RWPE1 (cell line): ENCODE results near the gene MPHOSPH6.
A peak's percentile ranks its signal among the peaks of the same experiment; 100 is the strongest.
"Not testable (repeated sequence)": the region's sequence is repeated elsewhere in the genome, so short reads cannot be mapped to it uniquely, and the experiment has no call there.

ENCODE experiments used
- CTCF ChIA-PET: fragments of 350-600 bp; sonication (Branson Sonifier 250); formaldehyde crosslinking; extraction: SDS; loops from one replicate; lab custom pipeline; 2021; lab: Yijun Ruan, JAX
- POLR2A ChIA-PET: fragments of 400-600 bp; formaldehyde crosslinking; extraction: SDS; loops from one replicate; lab custom pipeline; 2020; ENCODE audit warnings: antibody characterized with exemption; ENCODE audit not compliant: low non-redundant PET; lab: Yijun Ruan, JAX
- DNase-seq: peaks from one replicate; pipeline ENCODE4 v3.0.0; 2012; ENCODE audit warnings: low spot score
- H3K27ac ChIP-seq: fragments of 450-650 bp; 2 replicates; pipeline ENCODE4 v1.5.1; 2017
- TF ChIP-seq, protein P1 (sequence below): fragments of 450-650 bp; conservative IDR thresholded peaks from 2 replicates; pipeline ENCODE4 v1.5.1; 2017; ENCODE audit warnings: low read depth, mild to moderate bottlenecking

The MPHOSPH6 gene

DNA sequence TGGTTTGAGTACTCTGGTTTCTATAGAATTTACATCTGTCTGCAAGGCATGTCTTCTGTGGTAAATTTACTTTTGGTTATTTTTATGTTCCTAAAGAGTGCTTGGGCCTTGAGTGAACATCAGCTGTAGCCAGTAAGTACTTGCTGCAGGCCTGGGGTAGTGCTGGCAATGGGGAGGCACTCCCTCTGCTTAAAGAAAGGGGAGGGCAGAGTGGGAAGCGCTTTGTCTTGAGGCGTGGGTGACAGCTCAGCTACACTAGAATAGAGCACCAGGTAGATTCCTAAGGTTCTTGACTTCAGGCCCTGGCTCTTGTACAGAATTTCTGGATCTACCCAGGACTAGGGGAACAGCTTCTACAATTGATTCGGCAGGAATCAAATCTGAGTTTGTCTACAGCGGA is 50.6 kb downstream of the MPHOSPH6 start:
- ChIA-PET CTCF (interaction anchor here (0.6 kb wide), 1 partner anchor 12 kb away, joined by 3 read pairs; no protein-coding TSS in a partner anchor), POLR2A (no interaction called here)
- DNase-seq: no peak
- no peak overlapping the region for H3K27ac ChIP-seq
- TF ChIP-seq, protein P1, sequence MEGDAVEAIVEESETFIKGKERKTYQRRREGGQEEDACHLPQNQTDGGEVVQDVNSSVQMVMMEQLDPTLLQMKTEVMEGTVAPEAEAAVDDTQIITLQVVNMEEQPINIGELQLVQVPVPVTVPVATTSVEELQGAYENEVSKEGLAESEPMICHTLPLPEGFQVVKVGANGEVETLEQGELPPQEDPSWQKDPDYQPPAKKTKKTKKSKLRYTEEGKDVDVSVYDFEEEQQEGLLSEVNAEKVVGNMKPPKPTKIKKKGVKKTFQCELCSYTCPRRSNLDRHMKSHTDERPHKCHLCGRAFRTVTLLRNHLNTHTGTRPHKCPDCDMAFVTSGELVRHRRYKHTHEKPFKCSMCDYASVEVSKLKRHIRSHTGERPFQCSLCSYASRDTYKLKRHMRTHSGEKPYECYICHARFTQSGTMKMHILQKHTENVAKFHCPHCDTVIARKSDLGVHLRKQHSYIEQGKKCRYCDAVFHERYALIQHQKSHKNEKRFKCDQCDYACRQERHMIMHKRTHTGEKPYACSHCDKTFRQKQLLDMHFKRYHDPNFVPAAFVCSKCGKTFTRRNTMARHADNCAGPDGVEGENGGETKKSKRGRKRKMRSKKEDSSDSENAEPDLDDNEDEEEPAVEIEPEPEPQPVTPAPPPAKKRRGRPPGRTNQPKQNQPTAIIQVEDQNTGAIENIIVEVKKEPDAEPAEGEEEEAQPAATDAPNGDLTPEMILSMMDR: no peak

DNA sequence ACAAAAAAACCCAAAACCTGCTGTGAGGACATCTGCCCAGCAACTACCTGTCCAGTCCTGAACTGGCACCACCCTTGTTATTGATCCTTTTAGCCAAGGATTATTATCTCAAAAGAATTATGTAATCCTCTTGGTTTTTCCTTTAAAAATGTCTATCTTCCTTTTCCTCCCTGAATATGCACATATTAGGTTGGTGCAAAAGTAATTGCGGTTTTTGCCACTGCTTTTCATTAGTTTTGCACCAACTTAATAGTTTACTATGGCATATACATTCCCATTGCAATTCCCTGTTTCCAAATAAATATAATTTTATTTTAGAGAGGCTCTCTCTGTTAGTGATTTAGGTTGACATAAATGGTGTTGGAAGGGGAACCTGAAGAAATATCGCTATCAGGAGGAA is 51.3 kb downstream of the MPHOSPH6 start:
- no peak for DNase-seq
- CTCF ChIA-PET: interaction anchor here (0.6 kb wide), 1 partner anchor 12 kb away, joined by 3 read pairs; no protein-coding TSS in a partner anchor

DNA sequence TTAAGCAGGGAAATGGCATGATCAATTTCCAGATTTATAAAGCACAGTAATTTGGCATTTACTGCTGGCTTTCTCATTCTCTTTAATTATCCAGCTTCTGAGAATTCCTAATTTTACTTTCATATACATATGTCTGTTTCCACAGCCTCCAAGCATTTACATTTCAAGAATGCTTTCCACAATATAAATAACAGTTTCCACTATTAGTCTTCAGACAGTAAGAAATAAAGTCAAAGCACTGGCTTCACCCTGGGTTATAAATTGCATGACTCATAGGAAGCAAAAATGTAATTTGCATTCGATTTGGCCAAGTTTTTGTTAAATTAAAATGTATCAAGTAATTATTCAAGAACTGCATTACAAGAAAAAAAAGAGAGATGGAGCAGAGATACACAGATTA is 53.5 kb downstream of the MPHOSPH6 start:
- no peak for DNase-seq
- H3K27ac ChIP-seq: no peak overlapping the region
- TF ChIP-seq, protein P1: no peak
- CTCF ChIA-PET: no interaction called here
- POLR2A ChIA-PET: no interaction called here

More for the DNA sequence above, 51.3 kb downstream of the MPHOSPH6 start:
- TF ChIP-seq, protein P1: no peak
- POLR2A ChIA-PET: no interaction called here
- no peak overlapping the region for H3K27ac ChIP-seq

DNA sequence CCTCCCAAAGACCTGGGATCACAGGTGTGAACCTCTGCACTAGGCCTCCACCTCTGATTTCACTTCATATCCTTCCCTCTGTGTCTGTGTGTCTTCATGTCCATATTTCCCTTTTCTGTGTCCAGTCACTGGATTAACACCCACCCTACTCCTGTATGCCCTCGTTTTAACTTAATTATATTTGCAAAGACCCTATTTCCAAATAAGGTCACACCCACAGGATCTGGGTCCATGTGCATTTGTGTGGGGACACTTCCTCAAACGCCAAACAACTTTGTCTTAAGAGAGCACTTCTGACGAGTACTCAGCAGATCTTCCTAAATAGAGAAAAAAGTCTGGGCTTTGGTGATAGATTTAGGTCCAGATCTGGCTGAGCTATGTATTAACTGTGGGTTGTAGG is 56.3 kb downstream of the MPHOSPH6 start:
- DNase-seq: no peak
- POLR2A ChIA-PET: no interaction called here
- CTCF ChIA-PET: interaction anchor here (0.6 to 1.4 kb wide), 2 partner anchors 10 to 224 kb away, joined by 3 to 4 read pairs; no protein-coding TSS in a partner anchor
- TF ChIP-seq, protein P1: no peak
- H3K27ac ChIP-seq: no peak overlapping the region

GRCh38 chr16:82111944-82112343 is 58.1 kb downstream of the MPHOSPH6 start:
- CTCF ChIA-PET: no interaction called here
- peak; percentile 13 for DNase-seq
- TF ChIP-seq, protein P1: no peak
- POLR2A ChIA-PET: interaction anchor here (0.5 kb wide), 1 partner anchor 59 kb away, joined by 3 read pairs; no protein-coding TSS in a partner anchor
- H3K27ac ChIP-seq: no peak overlapping the region

DNA sequence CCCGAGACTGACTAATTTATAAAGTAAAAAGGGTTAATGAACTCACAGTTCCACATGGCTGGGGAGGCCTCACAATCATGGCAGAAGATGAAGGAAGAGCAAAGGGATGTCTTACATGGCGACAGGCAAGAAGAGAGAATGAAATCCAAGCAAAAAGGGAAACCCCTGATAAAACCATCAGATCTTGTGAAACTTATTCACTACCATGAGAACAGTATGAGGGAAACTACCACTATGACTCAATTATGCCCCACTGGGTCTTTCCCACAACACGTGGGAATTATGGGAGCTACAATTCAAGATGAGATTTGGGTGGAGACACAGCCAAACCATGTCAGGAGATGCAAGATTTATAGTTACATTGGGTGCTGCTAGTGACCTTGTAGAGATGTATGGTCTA is 60.8 kb downstream of the MPHOSPH6 start:
- H3K27ac ChIP-seq, DNase-seq, POLR2A ChIA-PET: not testable (repeated sequence)
- CTCF ChIA-PET: interaction anchor here (0.6 kb wide), 1 partner anchor 381 kb away, joined by 3 read pairs; no protein-coding TSS in a partner anchor

DNA sequence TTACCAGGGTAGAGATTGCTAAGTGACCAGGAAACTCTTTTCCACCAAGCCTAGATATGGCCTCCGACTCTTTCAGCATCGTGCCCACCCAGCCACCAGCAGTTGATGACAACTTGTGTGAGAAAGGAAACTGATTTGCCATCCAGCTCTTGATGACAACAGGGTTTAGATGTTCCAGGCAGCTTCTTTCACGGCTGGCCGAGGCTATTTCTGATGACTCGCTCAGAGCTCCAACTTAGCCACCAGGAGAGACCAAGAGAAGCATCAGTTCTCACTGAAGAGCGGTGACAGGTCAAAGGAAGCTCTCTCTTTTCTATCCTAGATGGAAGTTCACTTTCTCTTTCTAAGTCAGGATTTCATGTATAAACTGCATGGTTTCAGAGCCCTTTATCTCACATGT is 61.2 kb downstream of the MPHOSPH6 start:
- TF ChIP-seq, protein P1: no peak
- DNase-seq: no peak
- POLR2A ChIA-PET: no interaction called here
- no peak overlapping the region for H3K27ac ChIP-seq
- CTCF ChIA-PET: interaction anchor here (0.6 kb wide), 1 partner anchor 382 kb away, joined by 3 read pairs; no protein-coding TSS in a partner anchor
